Hepatocyte (in vitro differentiated cells): ENCODE results near the gene DES. TPM values are rescaled to one million over a fixed set of nuclear protein-coding genes. Genes with fewer than 3 reads are reported as not detected.

ENCODE experiments used
- DNase-seq: peaks from one replicate; pipeline ENCODE4 v3.0.0-alpha.2; 2016; ENCODE audit warnings: low spot score
- H2AFZ ChIP-seq: fragments of 200-600 bp; sonication (generic); 2 replicates; pipeline ENCODE4 v1.6.0; 2016; ENCODE audit warnings: antibody characterized with exemption, mild to moderate bottlenecking
- H3K27ac ChIP-seq: fragments of 200-600 bp; sonication (generic); 2 replicates; pipeline ENCODE4 v1.5.1; 2016; ENCODE audit warnings: mild to moderate bottlenecking
- H3K27me3 ChIP-seq: fragments of 200-600 bp; sonication (generic); 2 replicates; pipeline ENCODE4 v1.6.1; 2016
- H3K36me3 ChIP-seq: fragments of 200-600 bp; sonication (generic); replicated peaks from 2 replicates; pipeline ENCODE4 v1.5.1; 2016; ENCODE audit warnings: low read depth; ENCODE audit not compliant: insufficient read depth
- H3K4me1 ChIP-seq: fragments of 200-600 bp; sonication (generic); 2 replicates; pipeline ENCODE4 v1.5.1; 2016; ENCODE audit warnings: mild to moderate bottlenecking, moderate library complexity; ENCODE audit not compliant: insufficient read depth
- H3K4me2 ChIP-seq: fragments of 200-600 bp; sonication (generic); 2 replicates; pipeline ENCODE4 v1.6.0; 2016
- H3K4me3 ChIP-seq: fragments of 200-600 bp; sonication (generic); 2 replicates; pipeline ENCODE4 v1.5.1; 2016; ENCODE audit warnings: mild to moderate bottlenecking
- H3K79me2 ChIP-seq: fragments of 200-600 bp; sonication (generic); 2 replicates; pipeline ENCODE4 v1.6.0; 2017; ENCODE audit warnings: mild to moderate bottlenecking
- H3K9me2 ChIP-seq: fragments of 200-600 bp; sonication (generic); replicated peaks from 2 replicates; pipeline ENCODE4 v1.6.0; 2017; ENCODE audit warnings: mild to moderate bottlenecking; ENCODE audit not compliant: insufficient read depth
- H3K9me3 ChIP-seq: fragments of 200-600 bp; sonication (generic); 2 replicates; pipeline ENCODE4 v1.5.1; 2016; ENCODE audit warnings: low read depth, mild to moderate bottlenecking
- H4K20me1 ChIP-seq: fragments of 200-600 bp; sonication (generic); 2 replicates; pipeline ENCODE4 v1.6.0; 2016; ENCODE audit warnings: mild to moderate bottlenecking; ENCODE audit not compliant: insufficient read depth, poor library complexity, severe bottlenecking
- CTCF ChIP-seq: fragments of 200-600 bp; sonication (generic); IDR thresholded peaks from 2 replicates; pipeline ENCODE4 v1.5.1; 2016; ENCODE audit warnings: antibody characterized with exemption, mild to moderate bottlenecking; ENCODE audit not compliant: poor library complexity
- EZH2 ChIP-seq: fragments of 200-600 bp; sonication (generic); IDR thresholded peaks from 2 replicates; pipeline ENCODE4 v1.6.1; 2016; ENCODE audit warnings: antibody characterized with exemption, mild to moderate bottlenecking, borderline replicate concordance
- EZH2phosphoT487 ChIP-seq: fragments of 200-600 bp; sonication (generic); IDR thresholded peaks from one replicate; pipeline ENCODE4 v1.6.1; 2018; ENCODE audit warnings: antibody characterized with exemption, mild to moderate bottlenecking, low read depth, moderate library complexity; ENCODE audit not compliant: unreplicated experiment, severe bottlenecking
- WGBS: methylation state at CpG from one replicate; pipeline ENCODE4 v1.1.6; 2016; ENCODE audit warnings: low lambda C conversion rate; ENCODE audit errors: missing lambda C conversion rate; 5-methylcytosine and 5-hydroxymethylcytosine counted together
- polyA plus RNA-seq: library from polyadenylated mRNA; unstranded; fragments of >200 nt; fragmentation: Nextera tagmentation; extraction: Ambion mirVana; gene quantifications from 2 replicates; pipeline ENCODE4 v1.2.1, GENCODE V29; 2016
- total RNA-seq: library from RNA; depleted of rRNA; stranded (reverse); fragments of >200 nt; gene quantifications from 2 replicates; pipeline ENCODE4 v1.2.3, GENCODE V29; 2014

DES gene
- total and polyA plus RNA-seq, 2 experiments from 2014 or later: 60.9 to 103 TPM

- Histone ChIP-seq H3K9me3 (no peaks in the 10 kb centered on the region), H3K79me2 (no peaks in the 10 kb centered on the region), H3K4me2 (no peak overlapping the region), H3K4me3 (no peak overlapping the region), H3K27ac (no peak overlapping the region), H3K9me2 (no peaks in the 10 kb centered on the region), H3K27me3 (no peaks in the 10 kb centered on the region), H4K20me1 (no peaks in the 10 kb centered on the region), H3K36me3 (no peaks in the 10 kb centered on the region), H3K4me1 (peaks cover 4% of the 10 kb centered on the region), H2AFZ (no peak overlapping the region)
- DNase-seq: no peak
- no peak for TF ChIP-seq CTCF
- no peak for TF ChIP-seq EZH2phosphoT487
- TF ChIP-seq EZH2: no peak
- 92% methylated on average over 21 of the region's 22 CpGs for WGBS
Observed at GRCh38 chr2:219471476-219472371, 53.5 kb downstream of the DES start.

DNA sequence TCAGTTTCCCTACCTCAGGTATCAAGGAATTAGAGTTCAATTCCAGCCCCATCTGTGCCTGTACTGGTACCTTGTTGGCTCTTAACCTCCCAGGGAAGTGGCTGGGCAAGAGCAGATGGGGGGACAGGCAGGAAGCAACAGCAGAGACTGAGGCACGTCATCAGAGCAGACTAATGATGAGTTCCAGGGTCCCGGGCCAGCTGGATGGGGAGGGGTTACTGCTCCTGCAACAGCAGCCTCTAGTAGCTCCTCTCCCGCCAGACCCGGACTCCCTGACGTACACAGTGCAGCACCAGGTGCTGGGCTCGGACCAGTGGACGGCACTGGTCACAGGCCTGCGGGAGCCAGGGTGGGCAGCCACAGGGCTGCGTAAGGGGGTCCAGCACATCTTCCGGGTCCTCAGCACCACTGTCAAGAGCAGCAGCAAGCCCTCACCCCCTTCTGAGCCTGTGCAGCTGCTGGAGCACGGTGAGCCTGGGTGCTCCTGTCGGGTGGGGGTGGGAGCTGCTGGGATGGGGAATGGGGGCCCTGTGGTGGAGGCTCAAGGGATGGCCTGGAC lies 54.5 kb downstream of the DES start:
- Histone ChIP-seq H3K4me2 (no peak overlapping the region), H3K79me2 (no peaks in the 10 kb centered on the region), H3K27ac (no peak overlapping the region), H3K4me1 (peaks cover 5% of the 10 kb centered on the region), H4K20me1 (no peaks in the 10 kb centered on the region), H3K9me3 (no peaks in the 10 kb centered on the region), H3K27me3 (no peaks in the 10 kb centered on the region), H2AFZ (no peak overlapping the region), H3K4me3 (no peak overlapping the region), H3K9me2 (no peaks in the 10 kb centered on the region), H3K36me3 (no peaks in the 10 kb centered on the region)
- no peak for TF ChIP-seq EZH2
- no peak for TF ChIP-seq CTCF
- no peak for TF ChIP-seq EZH2phosphoT487
- 81% methylated on average over 10 of the region's 12 CpGs for WGBS
- no peak for DNase-seq

GRCh38 chr2:219473511-219473910 lies 55.3 kb downstream of the DES start:
- Histone ChIP-seq H2AFZ (no peak overlapping the region), H3K4me2 (no peak overlapping the region), H3K79me2 (no peaks in the 10 kb centered on the region), H3K9me2 (no peaks in the 10 kb centered on the region), H3K27ac (no peak overlapping the region), H3K9me3 (no peaks in the 10 kb centered on the region), H3K4me1 (peaks cover 5% of the 10 kb centered on the region), H4K20me1 (no peaks in the 10 kb centered on the region), H3K4me3 (no peak overlapping the region), H3K27me3 (no peaks in the 10 kb centered on the region), H3K36me3 (no peaks in the 10 kb centered on the region)
- WGBS: 90% methylated on average over 15 of the region's 18 CpGs
- TF ChIP-seq EZH2phosphoT487: no peak
- no peak for TF ChIP-seq CTCF
- TF ChIP-seq EZH2: no peak
- no peak for DNase-seq
